D721Med (cell line): ENCODE results near the gene MKKS.

ENCODE experiments used
- DNase-seq: peaks from one replicate; pipeline ENCODE4 v3.0.0; 2011; ENCODE audit warnings: low spot score; ENCODE audit not compliant: insufficient read length
- FAIRE-seq: peaks from 2 replicates; lab custom pipeline; 2011; peaks lifted over from hg19 to GRCh38; lab: Jason Lieb, UNC
- CTCF ChIP-seq: IDR thresholded peaks from 2 replicates; pipeline ENCODE4 v1.5.1; 2012; ENCODE audit warnings: mild to moderate bottlenecking, control low read depth; ENCODE audit not compliant: insufficient read depth; ENCODE audit errors: missing control alignments

Gene MKKS

GRCh38 chr20:10381477-10381876, 52.5 kb downstream of the MKKS start:
- no peak for DNase-seq
- no peak for TF ChIP-seq CTCF
- no peak for FAIRE-seq

GRCh38 chr20:10379761-10380160, 54.3 kb downstream of the MKKS start:
- DNase-seq = no peak
- FAIRE-seq = no peak
- no peak for TF ChIP-seq CTCF

GRCh38 chr20:10376270-10377075, 57.5 kb downstream of the MKKS start:
- no peak for FAIRE-seq
- TF ChIP-seq CTCF = no peak
- DNase-seq = no peak

- no peak for TF ChIP-seq CTCF
- FAIRE-seq (no peak), DNase-seq (no peak)
Measured at GRCh38 chr20:10375191-10375590, 58.8 kb downstream of the MKKS start.

- no peak for FAIRE-seq
- no peak for TF ChIP-seq CTCF
- DNase-seq = no peak
Measured at GRCh38 chr20:10374036-10374435, 60.0 kb downstream of the MKKS start.

GRCh38 chr20:10371467-10371866, 62.6 kb downstream of the MKKS start:
- DNase-seq = no peak
- TF ChIP-seq CTCF = no peak
- no peak for FAIRE-seq
